Adipocyte (in vitro differentiated cells): Measurements from ENCODE around the gene AVPR2.

Experiments
- DNase-seq: peaks from one replicate; pipeline ENCODE4 v3.0.0-alpha.2; 2015; ENCODE audit warnings: low read depth
- H3K27me3 ChIP-seq: replicated peaks from 2 replicates; pipeline ENCODE4 v1.7.0; 2013; ENCODE audit warnings: mild to moderate bottlenecking, low read length, moderate library complexity; ENCODE audit not compliant: control insufficient read depth, insufficient read depth
- H3K36me3 ChIP-seq: 2 replicates; pipeline ENCODE4 v1.7.0; 2013; ENCODE audit warnings: low read length, mild to moderate bottlenecking, moderate library complexity; ENCODE audit not compliant: control insufficient read depth, insufficient read depth, severe bottlenecking
- H3K4me1 ChIP-seq: 2 replicates; pipeline ENCODE4 v1.7.0; 2013; ENCODE audit warnings: mild to moderate bottlenecking, low read length, moderate library complexity; ENCODE audit not compliant: control insufficient read depth, insufficient read depth
- H3K4me3 ChIP-seq: 2 replicates; pipeline ENCODE4 v1.7.0; 2013; ENCODE audit warnings: mild to moderate bottlenecking, low read length, moderate library complexity
- H3K9ac ChIP-seq: 2 replicates; pipeline ENCODE4 v1.7.0; 2013; ENCODE audit warnings: mild to moderate bottlenecking, low read length, moderate library complexity
- H3K9me3 ChIP-seq: 2 replicates; pipeline ENCODE4 v1.7.0; 2013; ENCODE audit warnings: mild to moderate bottlenecking, low read length, moderate library complexity; ENCODE audit not compliant: control insufficient read depth

AVPR2 gene

GRCh38 chrX:153903991-153904957 is at the start of gene AVPR2:
TSS of gene AVPR2 (plus strand) at chrX:153904673. CDS start at chrX:153905146, 473 bp downstream.
- no peaks in the 10 kb centered on the region for H3K9me3 ChIP-seq
- no peak within 1 kb of the TSS for H3K9ac ChIP-seq
- H3K4me1 ChIP-seq = peaks cover 7% of the 10 kb centered on the region
- H3K27me3 ChIP-seq = peaks cover 18% of the 10 kb centered on the region
- no peak for DNase-seq
- no peak within 1 kb of the TSS for H3K4me3 ChIP-seq
- H3K36me3 ChIP-seq = no peaks in the 10 kb centered on the region

GRCh38 chrX:153854702-153855101 is 49.8 kb upstream of the AVPR2 start:
- peaks cover 64% of the 10 kb centered on the region for H3K27me3 ChIP-seq
- H3K9ac ChIP-seq = no peak overlapping the region
- no peak for DNase-seq
- H3K4me3 ChIP-seq = no peak overlapping the region
- H3K4me1 ChIP-seq = no peaks in the 10 kb centered on the region
- no peaks in the 10 kb centered on the region for H3K36me3 ChIP-seq
- H3K9me3 ChIP-seq = peaks cover 2% of the 10 kb centered on the region

GRCh38 chrX:153857348-153857903 is 47.0 kb upstream of the AVPR2 start:
- Histone ChIP-seq H3K9me3 (peaks cover 2% of the 10 kb centered on the region), H3K36me3 (no peaks in the 10 kb centered on the region), H3K4me3 (no peak overlapping the region), H3K4me1 (no peaks in the 10 kb centered on the region), H3K27me3 (peaks cover 57% of the 10 kb centered on the region), H3K9ac (no peak overlapping the region)
- DNase-seq = no peak

- no peak overlapping the region for H3K4me3 ChIP-seq
- no peaks in the 10 kb centered on the region for H3K9me3 ChIP-seq
- no peak for DNase-seq
- H3K9ac ChIP-seq = no peak overlapping the region
- peaks cover 55% of the 10 kb centered on the region for H3K27me3 ChIP-seq
- H3K4me1 ChIP-seq = no peaks in the 10 kb centered on the region
- H3K36me3 ChIP-seq = no peaks in the 10 kb centered on the region
Measured at GRCh38 chrX:153861151-153861550, 43.3 kb upstream of the AVPR2 start.

- DNase-seq = no peak
- Histone ChIP-seq H3K4me1 (no peaks in the 10 kb centered on the region), H3K9me3 (no peaks in the 10 kb centered on the region), H3K4me3 (no peak overlapping the region), H3K36me3 (no peaks in the 10 kb centered on the region), H3K9ac (no peak overlapping the region), H3K27me3 (peaks cover 48% of the 10 kb centered on the region)
Measured at GRCh38 chrX:153861733-153862310, 42.7 kb upstream of the AVPR2 start.

GRCh38 chrX:153862369-153863250 is 41.9 kb upstream of the AVPR2 start:
- Histone ChIP-seq H3K9me3 (no peaks in the 10 kb centered on the region), H3K27me3 (peaks cover 49% of the 10 kb centered on the region), H3K9ac (no peak overlapping the region), H3K4me3 (no peak overlapping the region), H3K4me1 (no peaks in the 10 kb centered on the region), H3K36me3 (no peaks in the 10 kb centered on the region)
- DNase-seq = no peak

GRCh38 chrX:153863251-153863991 is 41.1 kb upstream of the AVPR2 start:
- H3K4me3 ChIP-seq = no peak overlapping the region
- peaks cover 47% of the 10 kb centered on the region for H3K27me3 ChIP-seq
- H3K36me3 ChIP-seq = no peaks in the 10 kb centered on the region
- DNase-seq = no peak
- no peak overlapping the region for H3K9ac ChIP-seq
- no peaks in the 10 kb centered on the region for H3K9me3 ChIP-seq
- no peaks in the 10 kb centered on the region for H3K4me1 ChIP-seq

- no peak overlapping the region for H3K4me3 ChIP-seq
- H3K9me3 ChIP-seq = no peaks in the 10 kb centered on the region
- no peak for DNase-seq
- no peak overlapping the region for H3K9ac ChIP-seq
- H3K27me3 ChIP-seq = peaks cover 41% of the 10 kb centered on the region
- no peaks in the 10 kb centered on the region for H3K4me1 ChIP-seq
- no peaks in the 10 kb centered on the region for H3K36me3 ChIP-seq
Measured at GRCh38 chrX:153864101-153864500, 40.4 kb upstream of the AVPR2 start.

GRCh38 chrX:153864561-153865320 is 39.7 kb upstream of the AVPR2 start:
- no peak overlapping the region for H3K4me3 ChIP-seq
- no peak for DNase-seq
- no peak overlapping the region for H3K9ac ChIP-seq
- no peaks in the 10 kb centered on the region for H3K9me3 ChIP-seq
- no peaks in the 10 kb centered on the region for H3K36me3 ChIP-seq
- H3K4me1 ChIP-seq = no peaks in the 10 kb centered on the region
- peaks cover 38% of the 10 kb centered on the region for H3K27me3 ChIP-seq

GRCh38 chrX:153865321-153865580 is 39.2 kb upstream of the AVPR2 start:
- Histone ChIP-seq H3K27me3 (peaks cover 36% of the 10 kb centered on the region), H3K4me3 (no peak overlapping the region), H3K9ac (no peak overlapping the region), H3K4me1 (no peaks in the 10 kb centered on the region), H3K9me3 (no peaks in the 10 kb centered on the region), H3K36me3 (no peaks in the 10 kb centered on the region)
- DNase-seq = no peak
